ENCODE results near the gene PUDP. TPM values are rescaled to one million over a fixed set of nuclear protein-coding genes. Genes with fewer than 3 reads are reported as not detected.

PUDP gene
- total RNA-seq, 1 donor from 2014 or later, result 13.3 TPM

GRCh38 chrX:7062276-7062675 lies 85.7 kb downstream of the PUDP start:
- no peak for TF ChIP-seq CTCF (conservative IDR thresholded peaks at IDR 0.05; ENCODE audit: low read depth, low read length)
- no peak overlapping the region for H3K4me3 ChIP-seq (ENCODE audit: low read depth, low read length)
- no peak for DNase-seq (ENCODE audit: low read depth)

- no peak for TF ChIP-seq CTCF (conservative IDR thresholded peaks at IDR 0.05; ENCODE audit: low read depth, low read length)
- no peak overlapping the region for H3K4me3 ChIP-seq (ENCODE audit: low read depth, low read length)
- no peak for DNase-seq (ENCODE audit: low read depth)
Measured at GRCh38 chrX:7061429-7061828, 86.5 kb downstream of the PUDP start.

- DNase-seq (ENCODE audit: low read depth), result no peak
- H3K4me3 ChIP-seq (ENCODE audit: low read depth, low read length), result no peak overlapping the region
- TF ChIP-seq CTCF (conservative IDR thresholded peaks at IDR 0.05; ENCODE audit: low read depth, low read length), result no peak
Measured at GRCh38 chrX:7060444-7060843, 87.5 kb downstream of the PUDP start.

GRCh38 chrX:7059859-7060258 lies 88.1 kb downstream of the PUDP start:
- TF ChIP-seq CTCF (conservative IDR thresholded peaks at IDR 0.05; ENCODE audit: low read depth, low read length), result no peak

GRCh38 chrX:7059214-7059838 lies 88.6 kb downstream of the PUDP start:
- no peak overlapping the region for H3K4me3 ChIP-seq (ENCODE audit: low read depth, low read length)
- no peak for TF ChIP-seq CTCF (conservative IDR thresholded peaks at IDR 0.05; ENCODE audit: low read depth, low read length)
- DNase-seq (ENCODE audit: low read depth), result no peak

More at GRCh38 chrX:7059859-7060258, 88.1 kb downstream of the PUDP start:
- no peak overlapping the region for H3K4me3 ChIP-seq (ENCODE audit: low read depth, low read length)
- DNase-seq (ENCODE audit: low read depth), result no peak

GRCh38 chrX:7055386-7056137 lies 92.4 kb downstream of the PUDP start:
- H3K4me3 ChIP-seq (ENCODE audit: low read depth, low read length), result no peak overlapping the region
- no peak for TF ChIP-seq CTCF (conservative IDR thresholded peaks at IDR 0.05; ENCODE audit: low read depth, low read length)
- no peak for DNase-seq (ENCODE audit: low read depth)

Data from epithelial cell of proximal tubule (primary cell).